Measurements from ENCODE around the gene CABP2. TPM values are rescaled to one million over a fixed set of nuclear protein-coding genes. Genes with fewer than 3 reads are reported as not detected.
A peak's percentile ranks its signal among the peaks of the same experiment; 100 is the strongest.
"Not testable (repeated sequence)": the region's sequence is repeated elsewhere in the genome, so short reads cannot be mapped to it uniquely, and the experiment has no call there.

Gene CABP2
- polyA plus RNA-seq (2012; ENCODE audit: insufficient read depth, insufficient read length), result not detected

DNA sequence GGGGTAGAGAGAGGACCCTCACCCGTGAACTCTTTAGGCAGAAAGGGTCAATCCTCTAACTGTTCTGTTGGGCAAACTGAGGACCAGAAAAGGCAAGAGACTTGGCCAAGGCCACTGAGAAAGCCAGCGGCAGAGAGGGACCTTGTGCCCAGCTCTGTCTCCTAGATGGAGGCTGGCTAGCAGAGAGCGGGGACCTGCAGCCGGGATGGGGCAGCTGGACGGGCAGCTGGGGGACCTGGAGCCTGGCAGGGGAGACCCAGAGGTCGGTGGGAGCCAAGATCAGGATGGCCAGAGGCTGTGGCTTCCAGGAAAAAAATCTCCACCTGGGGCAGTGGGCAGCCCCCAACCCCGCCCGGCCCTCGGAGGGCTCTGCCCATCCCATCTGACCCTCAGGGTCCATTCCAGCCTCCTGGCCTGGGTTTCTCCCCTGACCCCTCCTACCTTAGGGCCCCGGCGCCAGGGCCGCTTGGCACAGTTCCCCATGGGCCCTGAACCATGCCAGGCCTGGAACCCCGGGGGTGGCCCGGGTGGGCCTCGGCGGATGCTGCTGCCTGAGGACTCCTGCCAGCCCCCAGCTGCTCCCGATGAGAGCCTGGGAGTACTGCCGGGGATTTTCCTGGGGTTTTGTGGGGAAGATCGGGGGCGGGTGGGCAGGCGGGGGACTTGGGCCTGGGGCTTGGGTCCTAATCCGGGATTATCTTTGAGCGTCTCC lies at the start of gene CABP2:
Gene CABP2 (minus strand): TSS at position 603 of the 712 bp plus-strand sequence. CDS start 120 bp downstream, at position 483.
- no peak within 1 kb of the TSS for H3K4me3 ChIP-seq (ENCODE audit: low read length)
- no peak for DNase-seq (ENCODE audit: low read depth, low spot score)

DNA sequence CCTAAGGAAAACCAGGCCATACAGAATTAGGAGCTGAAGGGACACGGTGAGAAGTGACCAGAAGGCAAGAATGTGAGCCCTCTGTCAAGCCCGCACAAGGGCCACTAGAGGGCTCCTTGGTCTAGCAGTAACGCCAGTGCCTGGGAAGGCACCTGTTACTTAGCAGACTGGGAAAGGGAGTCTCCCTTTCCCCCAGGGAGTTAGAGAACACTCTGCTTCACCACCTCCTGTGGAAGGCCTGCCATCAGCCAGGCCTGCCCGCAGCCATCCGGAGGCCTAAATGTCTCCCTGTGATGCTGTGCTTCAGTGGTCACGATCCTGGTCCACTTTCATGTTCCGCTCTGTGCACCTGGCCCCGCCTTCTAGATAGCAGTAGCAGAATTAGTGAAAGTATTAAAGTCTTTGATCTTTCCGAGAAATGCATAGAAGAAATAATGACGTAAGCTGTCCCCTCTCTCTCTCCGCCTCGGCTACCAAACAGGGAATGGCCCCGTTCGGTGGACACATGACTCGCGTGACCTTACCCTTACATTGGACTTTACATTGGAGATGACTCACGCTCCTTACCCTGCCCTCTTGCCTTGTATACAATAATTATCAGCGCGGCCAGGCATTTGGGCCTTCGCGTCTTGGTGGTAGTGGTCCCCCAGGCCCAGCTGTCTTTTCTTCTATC lies 49.6 kb upstream of the CABP2 start:
- no peak overlapping the region for H3K4me3 ChIP-seq (ENCODE audit: low read length)
- DNase-seq (ENCODE audit: low read depth, low spot score), result no peak

DNA sequence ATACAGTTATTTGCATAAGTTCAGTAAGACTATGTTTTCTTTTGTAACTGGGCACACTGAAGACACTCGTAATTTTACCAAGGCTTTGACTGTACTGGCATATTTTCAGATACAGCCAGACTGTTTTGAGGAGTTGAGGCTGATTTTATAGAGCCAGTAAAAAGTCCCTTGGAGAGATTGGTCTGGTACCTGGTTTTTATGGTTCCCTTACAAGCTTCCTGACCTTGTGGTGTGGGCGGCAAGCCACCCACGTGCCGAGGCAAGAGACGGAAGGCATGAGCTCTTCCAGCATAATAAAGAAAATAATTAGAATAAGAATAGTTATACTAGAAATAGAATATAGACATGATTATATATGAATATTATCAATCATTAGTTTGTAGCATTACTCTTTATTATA lies 49.1 kb upstream of the CABP2 start:
- H3K4me3 ChIP-seq (ENCODE audit: low read length), result no peak overlapping the region
- no peak for DNase-seq (ENCODE audit: low read depth, low spot score)

DNA sequence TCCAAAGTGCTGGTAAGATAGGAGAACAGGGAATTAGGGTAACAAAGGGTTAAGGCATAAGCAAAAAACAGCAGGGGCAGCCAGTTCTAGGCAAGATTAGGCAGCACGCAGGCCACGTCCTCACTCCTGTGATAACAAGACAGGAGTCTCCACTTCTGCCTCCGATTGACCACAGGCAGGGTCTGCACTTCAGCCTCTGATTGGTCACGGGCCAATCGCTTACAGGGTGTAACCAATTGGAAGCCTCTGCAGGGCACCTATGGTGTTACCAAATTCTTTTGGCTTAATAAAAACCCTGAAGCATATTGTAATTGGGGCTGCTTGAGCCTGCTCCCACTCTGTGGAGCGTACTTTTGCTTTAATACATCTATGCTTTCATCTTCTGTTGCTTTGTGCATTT lies 48.2 kb upstream of the CABP2 start:
- DNase-seq (ENCODE audit: low read depth, low spot score), result no peak
- H3K4me3 ChIP-seq (ENCODE audit: low read length), result no peak overlapping the region

DNA sequence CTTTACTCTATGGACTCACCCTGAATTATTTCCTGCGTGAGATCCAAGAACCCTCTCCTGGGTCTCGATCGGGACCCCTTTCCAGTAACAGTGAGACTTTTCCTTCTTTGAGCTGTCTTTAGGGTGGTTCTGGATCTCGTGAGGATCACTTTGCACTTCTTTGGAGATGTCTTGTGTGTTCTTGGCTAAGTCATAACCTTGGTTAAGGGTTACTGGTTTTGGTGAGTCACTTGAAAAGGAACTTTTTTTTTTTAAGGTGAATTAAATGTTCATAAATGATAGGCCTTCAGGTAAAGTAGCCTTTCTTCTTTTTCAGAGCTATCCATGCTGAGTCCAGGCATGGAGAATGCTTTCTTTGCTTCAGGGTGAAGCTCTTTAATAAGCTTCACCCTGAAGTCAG lies 41.0 kb upstream of the CABP2 start:
- H3K4me3 ChIP-seq (ENCODE audit: low read length), result no peak overlapping the region
- DNase-seq (ENCODE audit: low read depth, low spot score), result no peak

DNA sequence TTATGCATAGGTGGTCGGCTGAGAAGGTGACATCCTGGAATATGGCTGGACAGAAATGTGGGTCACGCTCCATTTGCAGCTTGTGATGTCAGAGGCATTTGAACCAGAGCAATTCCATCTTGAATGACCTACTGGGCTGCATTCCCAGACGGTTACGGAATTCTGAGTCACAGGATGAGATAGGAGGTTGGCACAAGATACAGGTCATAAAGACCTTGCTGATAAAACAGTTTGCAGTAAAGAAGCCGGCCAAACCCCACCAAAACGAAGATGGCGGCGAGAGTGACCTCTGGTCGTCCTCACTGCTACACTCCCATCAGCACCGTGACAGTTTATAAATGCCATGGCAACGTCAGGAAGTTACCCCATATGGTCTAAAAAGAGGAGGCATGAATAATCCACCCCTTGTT lies 40.5 kb upstream of the CABP2 start:
- H3K4me3 ChIP-seq (ENCODE audit: low read length); DNase-seq (ENCODE audit: low read depth, low spot score): not testable (repeated sequence)

DNA sequence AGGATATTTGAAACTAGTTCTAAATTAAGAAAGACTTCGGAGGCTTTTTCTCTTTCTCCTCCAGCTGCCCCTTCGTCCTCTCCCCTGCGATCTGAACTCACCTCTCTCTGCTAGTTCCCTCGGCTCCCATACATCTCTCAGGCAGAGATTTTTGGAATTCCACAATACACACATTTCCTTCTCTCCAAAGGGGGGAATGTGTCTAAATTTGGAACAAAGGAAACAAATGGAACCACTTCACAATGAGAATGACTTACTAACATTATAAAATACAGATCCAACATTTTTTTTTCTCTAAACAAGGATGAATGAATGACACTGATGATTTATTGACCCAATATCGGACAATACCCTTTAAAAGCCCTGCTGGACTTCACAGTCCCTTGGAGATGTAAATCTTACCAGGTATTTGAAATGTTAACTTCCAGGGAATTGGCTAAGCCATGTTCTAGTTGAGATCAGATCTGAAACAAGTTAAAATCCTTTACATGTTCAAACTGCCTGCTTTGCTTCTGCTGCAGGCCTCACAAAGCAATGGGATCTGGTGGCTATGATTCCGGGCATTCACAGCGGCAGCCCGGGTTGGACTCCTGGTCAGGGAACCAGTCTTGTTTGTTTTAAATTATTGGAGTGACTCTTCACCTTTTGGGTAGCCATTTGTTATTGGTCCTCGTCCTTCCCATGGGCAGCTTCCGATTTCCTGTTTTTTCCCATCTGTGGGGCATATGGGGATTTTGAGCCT lies 39.9 kb upstream of the CABP2 start:
- DNase-seq (ENCODE audit: low read depth, low spot score), result no peak
- no peak overlapping the region for H3K4me3 ChIP-seq (ENCODE audit: low read length)

DNA sequence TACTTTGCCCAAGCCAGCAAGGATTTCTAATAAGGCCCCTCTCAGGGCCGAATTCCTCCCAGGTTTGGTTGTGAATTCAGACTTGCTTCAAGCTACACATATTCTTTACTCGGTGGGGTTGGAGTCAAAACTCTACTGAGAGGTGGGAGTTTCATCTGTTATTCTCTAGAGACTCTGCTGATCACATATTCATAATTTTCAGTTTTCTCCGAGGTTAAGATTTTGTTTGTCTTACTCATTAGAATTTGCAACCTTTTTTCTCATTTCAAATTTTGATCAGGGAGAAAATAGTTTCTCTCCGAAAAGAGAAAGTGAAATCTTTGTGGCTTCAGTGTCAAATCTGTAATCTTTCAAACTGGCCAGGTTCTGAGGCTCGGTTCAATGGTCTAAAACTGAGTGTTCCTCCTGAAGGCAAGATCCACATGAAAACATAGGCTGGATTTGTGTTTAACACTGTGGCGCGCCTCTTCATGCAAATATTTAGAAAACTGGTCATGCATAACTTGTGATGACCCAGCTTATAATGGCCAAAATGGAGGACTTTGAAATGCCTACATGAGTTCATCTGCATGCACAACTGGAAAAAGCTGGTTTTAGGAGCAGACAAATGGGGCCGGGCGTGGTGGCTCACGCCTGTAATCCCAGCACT lies 38.8 kb upstream of the CABP2 start:
- H3K4me3 ChIP-seq (ENCODE audit: low read length), result no peak overlapping the region
- DNase-seq (ENCODE audit: low read depth, low spot score), result no peak

DNA sequence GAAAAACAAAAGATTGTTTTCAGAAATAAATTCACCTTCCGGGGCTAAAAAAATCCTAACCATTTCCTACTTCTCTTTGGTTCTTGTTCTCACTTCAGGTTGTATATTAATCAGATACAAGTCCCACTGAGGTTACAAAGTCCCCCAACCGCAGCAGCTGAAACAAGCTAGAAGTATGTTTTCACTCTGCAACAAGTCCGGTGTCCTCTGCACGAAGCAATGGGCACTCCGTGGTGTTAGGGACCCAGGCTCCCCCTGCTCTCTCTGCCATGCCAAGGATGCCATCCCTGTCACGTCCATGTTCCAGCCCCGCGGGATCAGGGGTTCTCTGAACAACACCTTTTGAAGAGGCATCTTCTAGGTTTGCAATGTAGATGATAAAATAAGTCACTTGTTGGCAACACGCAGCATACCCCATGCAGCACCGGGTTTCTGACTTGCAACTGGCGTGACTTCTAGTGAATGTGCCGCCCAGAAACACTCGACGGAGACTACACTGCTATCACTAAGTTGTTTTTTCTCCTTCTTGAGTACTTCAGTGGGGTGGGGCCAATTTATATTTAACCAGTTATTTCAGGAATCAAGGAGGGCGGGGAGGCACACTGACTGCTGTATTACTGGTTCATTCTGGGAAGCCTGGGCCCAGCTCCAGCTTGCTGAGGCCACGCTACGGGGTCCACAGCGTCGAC lies 35.0 kb upstream of the CABP2 start:
- no peak for DNase-seq (ENCODE audit: low read depth, low spot score)
- no peak overlapping the region for H3K4me3 ChIP-seq (ENCODE audit: low read length)

DNA sequence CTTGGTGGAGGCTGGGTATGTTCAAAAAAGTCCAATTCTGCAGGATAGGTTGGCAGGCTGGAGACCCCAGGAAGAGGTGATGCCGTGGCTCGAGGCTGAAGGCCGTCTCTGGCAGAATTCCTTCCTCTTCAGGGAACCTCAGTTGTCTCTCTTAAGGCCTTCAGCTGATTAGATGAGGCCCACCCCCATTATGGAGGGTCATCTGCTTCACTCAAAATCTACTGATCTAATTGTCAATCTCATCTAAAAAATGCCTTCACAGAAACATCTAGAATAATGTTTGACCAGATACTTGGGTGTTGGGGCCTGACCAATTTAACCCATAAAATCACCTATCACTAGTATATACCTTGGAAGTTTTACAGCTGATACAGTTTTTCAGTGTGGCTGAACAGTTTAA lies 33.0 kb upstream of the CABP2 start:
- DNase-seq (ENCODE audit: low read depth, low spot score), result no peak
- H3K4me3 ChIP-seq (ENCODE audit: low read length), result no peak overlapping the region

DNA sequence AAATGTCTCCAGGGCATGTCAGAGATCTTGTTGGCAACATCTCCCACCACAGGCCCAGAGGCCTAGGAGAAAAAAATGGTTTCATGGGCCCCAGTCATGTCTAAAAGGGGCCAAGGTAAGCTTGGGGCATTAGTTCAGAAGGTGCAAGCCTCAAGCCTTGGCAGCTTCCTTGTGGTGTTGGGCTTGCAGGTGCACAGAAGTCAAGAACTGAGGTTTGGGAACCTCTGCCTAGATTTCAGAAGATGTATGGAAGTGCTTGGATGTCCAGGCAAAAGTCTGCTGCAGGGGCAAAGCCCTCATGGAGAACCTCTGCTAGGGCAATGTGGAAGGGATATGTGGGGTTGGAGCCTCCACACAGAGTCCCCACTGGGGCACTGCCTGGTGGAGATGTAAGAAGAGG lies 28.5 kb upstream of the CABP2 start:
- DNase-seq (ENCODE audit: low read depth, low spot score); H3K4me3 ChIP-seq (ENCODE audit: low read length): not testable (repeated sequence)

DNA sequence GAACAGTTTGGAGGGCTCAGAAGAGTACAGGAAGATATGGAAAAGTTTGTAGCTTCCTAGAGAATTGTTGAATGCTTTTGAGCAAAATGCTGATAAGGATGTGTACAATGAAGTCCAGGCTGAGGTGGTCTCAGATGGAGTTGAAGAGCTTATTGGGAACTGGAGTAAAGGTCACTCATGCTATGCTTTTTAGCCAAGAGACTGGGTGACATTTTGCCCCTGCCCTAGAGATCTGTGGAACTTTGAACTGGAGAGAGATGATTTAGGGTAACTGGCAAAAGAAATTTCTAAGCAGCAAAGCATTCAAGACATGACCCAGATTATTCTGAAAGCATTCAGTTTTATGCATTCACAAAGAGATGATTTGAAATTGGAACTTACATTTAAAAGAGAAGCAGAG lies 27.9 kb upstream of the CABP2 start:
- DNase-seq (ENCODE audit: low read depth, low spot score), result no peak
- H3K4me3 ChIP-seq (ENCODE audit: low read length), result no peak overlapping the region

DNA sequence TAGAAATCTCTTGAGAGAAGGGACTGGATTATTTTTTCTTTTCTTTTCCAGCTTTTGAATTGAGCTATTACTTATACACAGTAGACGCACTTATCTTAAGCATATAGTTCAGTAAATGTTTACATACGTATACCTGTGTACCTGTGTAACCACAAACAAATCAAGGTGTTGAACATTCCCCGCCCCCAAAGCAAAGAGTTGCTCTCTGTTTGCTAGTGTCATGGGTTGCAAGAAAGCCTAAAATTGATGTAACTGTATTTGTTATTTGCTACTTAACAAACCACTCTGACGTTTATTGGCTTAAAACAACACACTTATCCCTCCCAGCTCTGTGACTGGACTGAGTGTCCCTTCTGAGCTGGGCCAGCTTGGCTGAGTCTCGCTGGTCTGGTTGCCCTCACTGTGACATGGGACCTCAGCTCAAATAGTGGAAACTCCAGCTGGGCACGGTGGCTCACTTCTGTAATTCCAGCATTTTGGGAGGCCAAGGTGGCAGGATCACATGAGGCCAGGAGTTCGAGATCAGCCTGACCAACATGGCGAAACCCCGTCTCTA lies 25.4 kb upstream of the CABP2 start:
- no peak overlapping the region for H3K4me3 ChIP-seq (ENCODE audit: low read length)
- no peak for DNase-seq (ENCODE audit: low read depth, low spot score)

DNA sequence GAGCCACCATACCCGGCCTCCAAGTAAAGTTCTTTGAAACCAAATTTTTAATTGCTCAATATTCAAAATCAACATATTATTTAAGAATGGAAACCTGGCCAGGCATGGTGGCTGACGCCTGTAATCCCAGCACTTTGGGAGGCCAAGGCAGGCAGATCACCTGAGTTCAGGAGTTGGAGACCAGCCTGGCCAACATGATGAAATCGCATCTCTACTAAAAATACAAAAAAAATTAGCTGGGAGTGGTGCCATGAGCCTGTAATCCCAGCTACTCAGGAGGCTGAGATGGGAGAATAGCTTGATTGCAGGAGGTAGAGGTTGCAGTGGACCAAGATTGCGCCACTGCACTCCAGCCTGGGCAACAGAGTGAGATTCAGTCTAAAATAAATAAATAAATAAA lies 24.9 kb upstream of the CABP2 start:
- not testable (repeated sequence) for H3K4me3 ChIP-seq (ENCODE audit: low read length); DNase-seq (ENCODE audit: low read depth, low spot score)

DNA sequence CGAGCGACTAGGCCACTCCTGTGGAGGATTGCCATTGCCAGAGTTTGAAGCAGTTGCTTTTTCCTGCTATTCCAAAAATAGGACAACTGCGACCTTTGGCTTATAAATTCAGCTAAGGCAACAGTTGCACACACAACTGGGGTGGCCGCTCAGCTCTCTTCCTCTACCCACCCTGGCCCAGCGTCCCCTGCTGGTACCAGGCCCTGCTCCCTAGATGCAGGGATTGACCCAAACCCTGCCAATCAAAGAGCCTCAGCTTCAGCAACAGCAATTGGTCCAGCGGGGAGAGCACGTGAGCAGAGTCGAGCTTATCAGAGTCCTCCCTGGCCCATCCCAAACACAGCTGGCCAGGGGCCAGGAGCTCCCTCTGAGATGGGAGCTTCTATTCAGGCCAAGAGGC lies 22.0 kb upstream of the CABP2 start:
- DNase-seq (ENCODE audit: low read depth, low spot score), result no peak
- H3K4me3 ChIP-seq (ENCODE audit: low read length), result peak overlapping the region; percentile 32

DNA sequence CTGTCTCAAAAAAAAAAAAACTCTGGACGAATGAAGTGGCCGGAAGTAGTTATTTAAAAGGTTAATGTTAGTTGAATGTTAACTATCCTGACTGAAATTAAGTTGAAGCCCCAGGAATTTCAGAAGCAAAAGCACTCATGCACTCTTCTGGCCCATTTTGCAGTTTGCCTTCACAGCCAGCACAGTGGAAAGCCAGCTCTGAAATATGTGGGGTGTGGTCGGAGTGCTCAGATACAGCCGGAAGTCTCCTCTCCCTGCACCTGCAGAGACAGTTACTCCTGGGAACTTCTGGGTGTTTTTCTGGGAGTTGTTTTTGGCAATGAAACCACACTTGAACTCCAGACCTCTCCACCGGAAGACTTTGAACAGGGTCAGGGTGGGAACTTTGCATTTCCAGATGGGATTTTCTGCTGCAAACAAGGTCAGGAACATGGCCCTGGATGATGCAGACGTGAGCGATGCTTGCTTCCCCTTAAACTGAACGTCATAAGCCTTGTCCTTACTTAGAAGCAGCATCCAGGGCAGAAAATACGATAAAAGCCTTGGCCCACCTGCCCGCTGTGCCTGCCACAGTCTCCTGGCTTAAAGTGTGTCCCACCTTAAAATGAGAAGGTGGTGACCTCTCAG lies 21.5 kb upstream of the CABP2 start:
- H3K4me3 ChIP-seq (ENCODE audit: low read length), result peak overlapping the region; percentile 32

DNA sequence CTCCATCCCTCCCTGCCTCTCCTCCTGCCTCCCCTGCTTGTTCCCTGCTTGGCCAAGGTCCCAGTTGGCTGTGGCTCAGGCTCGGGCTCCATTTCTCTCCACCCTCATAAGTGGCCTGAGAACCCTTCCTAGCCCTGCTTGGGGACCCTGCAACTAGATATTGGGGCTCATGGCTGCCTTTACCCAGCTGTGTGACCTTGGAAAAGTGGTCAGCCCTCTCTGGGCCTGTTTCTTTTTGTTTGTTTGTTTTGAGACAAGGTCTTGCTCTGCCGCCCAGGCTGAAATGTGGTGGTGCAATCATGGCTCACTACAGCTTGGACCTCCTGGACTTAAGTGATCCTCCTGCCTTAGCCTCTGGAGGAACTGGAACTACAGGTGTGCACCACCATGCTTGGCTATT lies 20.3 kb upstream of the CABP2 start:
- H3K4me3 ChIP-seq (ENCODE audit: low read length), result no peak overlapping the region
- DNase-seq (ENCODE audit: low read depth, low spot score), result no peak

More for the DNA sequence above, 21.5 kb upstream of the CABP2 start:
- peak; percentile 75 for DNase-seq (ENCODE audit: low read depth, low spot score)

DNA sequence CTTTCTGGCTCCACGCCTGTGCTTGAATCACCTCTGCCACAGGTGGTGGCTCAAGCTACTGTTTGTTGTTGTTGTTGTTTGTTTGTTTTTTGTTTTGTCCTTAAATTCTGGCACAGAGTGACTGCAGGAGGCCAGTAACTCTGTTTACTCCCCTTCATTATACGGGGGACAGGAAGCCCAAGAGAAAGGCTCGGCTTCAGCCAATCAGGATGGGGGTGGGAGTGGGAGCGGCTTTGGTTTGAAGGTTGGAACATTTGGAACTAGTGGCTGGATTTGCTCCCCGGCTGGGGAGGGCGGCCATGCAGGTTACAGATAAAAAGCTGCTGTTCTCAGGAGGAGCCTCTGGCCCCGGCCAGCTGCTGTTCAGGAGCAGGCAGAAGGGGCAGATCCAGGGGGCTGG lies 19.7 kb upstream of the CABP2 start:
- H3K4me3 ChIP-seq (ENCODE audit: low read length), result no peak overlapping the region
- no peak for DNase-seq (ENCODE audit: low read depth, low spot score)

Data from Jurkat, Clone E6-1 (cell line).